ENCODE results near the gene TRERF1.

DNA sequence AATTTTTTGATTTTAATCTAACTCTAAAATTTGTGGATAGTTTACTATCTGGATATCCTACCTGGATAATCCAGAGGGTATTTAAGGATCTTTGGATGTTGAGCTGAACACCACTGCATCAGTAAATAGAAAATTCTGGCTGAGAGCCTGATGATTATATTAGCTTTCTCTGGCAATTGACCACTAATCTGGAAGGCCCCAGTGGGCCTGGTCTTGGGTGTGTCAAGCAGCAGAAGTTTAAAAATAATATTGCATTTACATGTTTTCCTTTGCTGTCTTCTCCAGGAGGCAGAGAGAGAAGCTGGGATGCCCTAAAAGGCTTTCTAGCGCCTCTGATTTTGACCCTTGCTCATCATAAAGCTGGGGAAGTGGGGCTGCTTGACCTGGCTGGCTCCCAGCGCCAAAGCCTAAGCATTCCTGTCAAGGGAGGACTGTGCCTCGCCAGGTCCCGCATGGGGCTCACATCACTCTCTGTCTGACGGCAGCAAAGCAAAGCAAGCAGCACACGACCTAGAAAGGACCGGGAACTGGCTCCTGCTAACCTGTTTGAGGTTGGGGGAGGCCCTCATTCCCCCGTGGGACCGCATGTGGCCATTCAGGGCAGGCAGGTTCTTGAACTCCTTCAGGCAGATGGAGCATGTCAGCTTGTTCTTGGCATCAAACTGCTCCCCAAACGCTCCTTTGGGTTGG, 187.4 kb downstream of the TRERF1 start:
- TF ChIP-seq POLR2A (IDR thresholded peaks at IDR 0.05) (no peak), CTCF (IDR thresholded peaks at IDR 0.05) (no peak)

Measured in transverse colon (tissue), 3 donors.